Nephron (organoid): ENCODE results near the gene CAPN15.

ENCODE experiments used
- H3K27ac Mint-ChIP-seq, 3 experiments: 2 replicates each; pipeline ENCODE4 v1.8.0; 2020; ENCODE audit warnings: mixed read lengths in 3 of 3, mild to moderate bottlenecking in 2 of 3, moderate library complexity in 1 of 3
- H3K27me3 Mint-ChIP-seq: 2 replicates; pipeline ENCODE4 v1.8.0; 2021; ENCODE audit warnings: low read depth, mild to moderate bottlenecking, moderate library complexity, mixed read lengths
- H3K36me3 Mint-ChIP-seq: 2 replicates; pipeline ENCODE4 v1.8.0; 2020; ENCODE audit warnings: low read depth, mixed read lengths
- H3K4me1 Mint-ChIP-seq: 2 replicates; pipeline ENCODE4 v1.8.0; 2020; ENCODE audit warnings: mixed read lengths
- H3K4me3 Mint-ChIP-seq, 3 experiments: 2 replicates each; pipeline ENCODE4 v1.8.0; 2020; ENCODE audit warnings: mild to moderate bottlenecking in 3 of 3, mixed read lengths in 3 of 3, moderate library complexity in 2 of 3
- H3K9me3 Mint-ChIP-seq: 2 replicates; pipeline ENCODE4 v1.8.0; 2020; ENCODE audit warnings: mixed read lengths
- CTCF ChIP-seq, 3 experiments: fragments of 200-600 bp; sonication (generic); IDR thresholded peaks; one replicate each; pipeline ENCODE4 v1.5.0; 2021; ENCODE audit warnings: antibody characterized with exemption in 3 of 3; ENCODE audit not compliant: unreplicated experiment in 3 of 3

Gene CAPN15

GRCh38 chr16:566475-567372 lies 39.2 kb downstream of the CAPN15 start, which contains the start of gene NHLRC4:
Gene NHLRC4 (plus strand): TSS chr16:567005. CDS start chr16:568048, 1,043 bp downstream.
- TF ChIP-seq CTCF (IDR thresholded peaks at IDR 0.05; ENCODE audit: unreplicated experiment in 3 of 3): no peak
- H3K4me1 Mint-ChIP-seq: peaks cover 37% of the 10 kb centered on the region
- no peaks in the 10 kb centered on the region for H3K9me3 Mint-ChIP-seq
- no peaks in the 10 kb centered on the region for H3K36me3 Mint-ChIP-seq
- peaks cover 13% of the 10 kb centered on the region for H3K27me3 Mint-ChIP-seq
- H3K4me3 Mint-ChIP-seq: peak within 1 kb of the TSS; percentile 64 to 73 (median 71)
- peak within 1 kb of the TSS; percentile 82 to 95 (median 92) for H3K27ac Mint-ChIP-seq

- Mint-ChIP-seq H3K27me3 (peaks cover 5% of the 10 kb centered on the region), H3K9me3 (no peaks in the 10 kb centered on the region), H3K4me1 (peaks cover 38% of the 10 kb centered on the region), H3K36me3 (no peaks in the 10 kb centered on the region), H3K4me3 (peak overlapping the region; percentile 64 to 73 (median 71)), H3K27ac (peak overlapping the region; percentile 82 to 95 (median 90))
- TF ChIP-seq CTCF (IDR thresholded peaks at IDR 0.05; ENCODE audit: unreplicated experiment in 3 of 3): no peak
These were observed 40.1 kb downstream of the CAPN15 start for GRCh38 chr16:567373-568256.

- H3K4me1 Mint-ChIP-seq: peaks cover 35% of the 10 kb centered on the region
- H3K4me3 Mint-ChIP-seq: peak overlapping the region; percentile 92 to 93 (median 93)
- no peaks in the 10 kb centered on the region for H3K27me3 Mint-ChIP-seq
- peak overlapping the region; percentile 90 to 99 (median 96) for H3K27ac Mint-ChIP-seq
- H3K9me3 Mint-ChIP-seq: no peaks in the 10 kb centered on the region
- no peaks in the 10 kb centered on the region for H3K36me3 Mint-ChIP-seq
- TF ChIP-seq CTCF (IDR thresholded peaks at IDR 0.05; ENCODE audit: unreplicated experiment in 3 of 3): no peak
These were observed 41.1 kb downstream of the CAPN15 start for GRCh38 chr16:568401-569258.

- TF ChIP-seq CTCF (IDR thresholded peaks at IDR 0.05; ENCODE audit: unreplicated experiment in 3 of 3): no peak
- Mint-ChIP-seq H3K4me1 (peaks cover 35% of the 10 kb centered on the region), H3K27ac (peak within 1 kb of the TSS; percentile 90 to 99 (median 96)), H3K9me3 (no peaks in the 10 kb centered on the region), H3K36me3 (no peaks in the 10 kb centered on the region), H3K4me3 (peak within 1 kb of the TSS; percentile 92 to 93 (median 93)), H3K27me3 (no peaks in the 10 kb centered on the region)
These were observed 42.1 kb downstream of the CAPN15 start, which contains the start of gene PIGQ for GRCh38 chr16:569445-570254. Gene PIGQ (plus strand): TSS chr16:569968. CDS start chr16:574075, 4,107 bp downstream.
